ENCODE data around the gene IGFBP2.

DNA sequence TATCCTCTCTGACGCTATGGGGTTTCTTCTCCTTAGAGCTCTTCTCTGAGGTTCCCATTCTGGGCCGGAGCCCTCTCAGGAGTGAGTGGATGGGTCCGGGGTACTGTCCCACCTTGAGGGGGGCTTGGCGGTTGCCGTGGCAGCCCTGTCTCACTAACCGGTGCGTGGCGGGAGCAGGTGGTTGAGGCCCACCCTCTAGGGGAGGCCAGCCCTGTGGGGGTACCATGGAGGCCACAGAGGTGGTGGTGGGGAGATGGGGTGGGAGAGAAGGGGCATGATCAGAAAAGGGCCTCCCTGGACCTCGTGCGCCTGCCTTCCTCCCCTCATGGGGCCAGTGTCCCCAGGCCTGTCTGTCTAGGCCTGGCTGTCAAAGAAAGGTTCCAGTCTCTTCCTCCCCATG lies 39.8 kb downstream of the IGFBP2 start:
- TF ChIP-seq, protein P1, sequence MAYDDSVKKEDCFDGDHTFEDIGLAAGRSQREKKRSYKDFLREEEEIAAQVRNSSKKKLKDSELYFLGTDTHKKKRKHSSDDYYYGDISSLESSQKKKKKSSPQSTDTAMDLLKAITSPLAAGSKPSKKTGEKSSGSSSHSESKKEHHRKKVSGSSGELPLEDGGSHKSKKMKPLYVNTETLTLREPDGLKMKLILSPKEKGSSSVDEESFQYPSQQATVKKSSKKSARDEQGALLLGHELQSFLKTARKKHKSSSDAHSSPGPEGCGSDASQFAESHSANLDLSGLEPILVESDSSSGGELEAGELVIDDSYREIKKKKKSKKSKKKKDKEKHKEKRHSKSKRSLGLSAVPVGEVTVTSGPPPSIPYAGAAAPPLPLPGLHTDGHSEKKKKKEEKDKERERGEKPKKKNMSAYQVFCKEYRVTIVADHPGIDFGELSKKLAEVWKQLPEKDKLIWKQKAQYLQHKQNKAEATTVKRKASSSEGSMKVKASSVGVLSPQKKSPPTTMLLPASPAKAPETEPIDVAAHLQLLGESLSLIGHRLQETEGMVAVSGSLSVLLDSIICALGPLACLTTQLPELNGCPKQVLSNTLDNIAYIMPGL (CRISPR knock-in tag; IDR thresholded peaks at IDR 0.05; ENCODE audit: borderline replicate concordance in 1 of 2, low read depth in 1 of 2): no peak
- no peak for TF ChIP-seq NR2C2 (CRISPR knock-in tag; IDR thresholded peaks at IDR 0.05; ENCODE audit: borderline replicate concordance)
